Naive B cell (primary cell): ENCODE results near the gene ANO9. TPM values are rescaled to one million over a fixed set of nuclear protein-coding genes. Genes with fewer than 3 reads are reported as not detected.

Experiments used
- ATAC-seq, 2 donors: fragments of 150-1000 bp; cut with Tn5 transposase; 2 replicates each; pipeline ENCODE4 v1.10.0; 2021; ENCODE audit warnings: low read depth in 2 of 2, mild to moderate bottlenecking in 2 of 2, moderate library complexity in 2 of 2
- DNase-seq: peaks from one replicate; pipeline ENCODE4 v3.0.0; 2022
- H3K27ac Mint-ChIP-seq, 6 donors: one replicate each; pipeline ENCODE4 v1.8.0; 2020 to 2022; ENCODE audit warnings: mild to moderate bottlenecking in 6 of 6, mixed read lengths in 6 of 6, moderate library complexity in 5 of 6, inconsistent platforms in 2 of 6
- H3K27me3 Mint-ChIP-seq, 3 donors: one replicate each; pipeline ENCODE4 v1.8.0; 2021 to 2022; ENCODE audit warnings: mixed read lengths in 3 of 3, mild to moderate bottlenecking in 1 of 3
- H3K36me3 Mint-ChIP-seq, 2 donors: one replicate each; pipeline ENCODE4 v1.8.0; 2020 to 2022; ENCODE audit warnings: mixed read lengths in 2 of 2, inconsistent platforms in 1 of 2, mild to moderate bottlenecking in 1 of 2
- H3K4me1 Mint-ChIP-seq, 3 donors: one replicate each; pipeline ENCODE4 v1.8.0; 2020 to 2022; ENCODE audit warnings: mixed read lengths in 3 of 3, inconsistent platforms in 1 of 3, mild to moderate bottlenecking in 1 of 3, moderate library complexity in 1 of 3
- H3K4me3 Mint-ChIP-seq, 8 donors: one replicate each; pipeline ENCODE4 v1.8.0; 2020 to 2022; ENCODE audit warnings: mild to moderate bottlenecking in 8 of 8, mixed read lengths in 8 of 8, moderate library complexity in 8 of 8, inconsistent platforms in 2 of 8
- H3K9me3 Mint-ChIP-seq, 7 donors: one replicate each; pipeline ENCODE4 v1.8.0; 2020 to 2022; ENCODE audit warnings: mixed read lengths in 7 of 7, mild to moderate bottlenecking in 5 of 7, inconsistent platforms in 2 of 7, moderate library complexity in 1 of 7
- polyA plus RNA-seq, 6 donors: library from polyadenylated mRNA; unstranded; fragments of 300-500 nt; fragmentation: Illumina TruSeq; gene quantifications; one replicate each; pipeline ENCODE4 v1.2.3, GENCODE V29; 2021; ENCODE audit warnings: low read depth in 6 of 6

The ANO9 gene
- polyA plus RNA-seq, 6 donors from 2014 or later, result 1.9 to 4.5 (median 3.4) TPM; not detected in 1

- no peak for ATAC-seq
These were observed 26.2 kb upstream of the ANO9 start for GRCh38 chr11:468036-468435.

GRCh38 chr11:465896-466530, 24.2 kb upstream of the ANO9 start:
- Mint-ChIP-seq H3K27me3 (no peaks in the 10 kb centered on the region), H3K27ac (peak overlapping the region in 1 of 6 donors; percentile 10), H3K4me1 (peaks cover 8 to 12% (median 10%) of the 10 kb centered on the region in 3 donors), H3K4me3 (peak overlapping the region in 2 of 8 donors; percentile 22 to 44), H3K36me3 (no peaks in the 10 kb centered on the region), H3K9me3 (no peaks in the 10 kb centered on the region)
- ATAC-seq, result no peak
- DNase-seq, result no peak

More at GRCh38 chr11:468036-468435, 26.2 kb upstream of the ANO9 start:
- no peak for DNase-seq
- Mint-ChIP-seq H3K27me3 (no peaks in the 10 kb centered on the region), H3K27ac (peak overlapping the region in 1 of 6 donors; percentile 39), H3K9me3 (no peaks in the 10 kb centered on the region), H3K4me1 (peaks cover 8 to 12% (median 10%) of the 10 kb centered on the region in 3 donors), H3K36me3 (no peaks in the 10 kb centered on the region), H3K4me3 (no peak overlapping the region)

- Mint-ChIP-seq H3K27me3 (no peaks in the 10 kb centered on the region), H3K4me3 (no peak overlapping the region), H3K36me3 (no peaks in the 10 kb centered on the region), H3K4me1 (peaks cover 8 to 12% (median 10%) of the 10 kb centered on the region in 3 donors), H3K27ac (no peak overlapping the region), H3K9me3 (no peaks in the 10 kb centered on the region)
- ATAC-seq (no peak), DNase-seq (no peak)
These were observed 22.5 kb upstream of the ANO9 start for GRCh38 chr11:464316-464715.

GRCh38 chr11:462107-462890, 20.5 kb upstream of the ANO9 start:
- no peak overlapping the region for H3K4me3 Mint-ChIP-seq
- no peaks in the 10 kb centered on the region for H3K36me3 Mint-ChIP-seq
- H3K9me3 Mint-ChIP-seq, result no peaks in the 10 kb centered on the region
- DNase-seq (no peak), ATAC-seq (no peak)
- no peaks in the 10 kb centered on the region for H3K27me3 Mint-ChIP-seq
- H3K27ac Mint-ChIP-seq, result no peak overlapping the region
- H3K4me1 Mint-ChIP-seq, result peaks cover 11 to 17% (median 17%) of the 10 kb centered on the region in 3 donors

- H3K4me3 Mint-ChIP-seq, result no peak overlapping the region
- no peak overlapping the region for H3K27ac Mint-ChIP-seq
- no peaks in the 10 kb centered on the region for H3K36me3 Mint-ChIP-seq
- H3K9me3 Mint-ChIP-seq, result no peaks in the 10 kb centered on the region
- H3K4me1 Mint-ChIP-seq, result peaks cover 18 to 21% (median 18%) of the 10 kb centered on the region in 3 donors
- no peak for ATAC-seq
- DNase-seq, result no peak
- no peaks in the 10 kb centered on the region for H3K27me3 Mint-ChIP-seq
These were observed 19.8 kb upstream of the ANO9 start for GRCh38 chr11:461626-462025.

- no peaks in the 10 kb centered on the region for H3K36me3 Mint-ChIP-seq
- no peak overlapping the region for H3K4me3 Mint-ChIP-seq
- peak overlapping the region in 1 of 6 donors; percentile 83 for H3K27ac Mint-ChIP-seq
- ATAC-seq (no peak), DNase-seq (no peak)
- H3K4me1 Mint-ChIP-seq, result peaks cover 10 to 20% (median 18%) of the 10 kb centered on the region in 3 donors
- no peaks in the 10 kb centered on the region for H3K9me3 Mint-ChIP-seq
- no peaks in the 10 kb centered on the region for H3K27me3 Mint-ChIP-seq
These were observed 18.8 kb upstream of the ANO9 start for GRCh38 chr11:460331-461199.

GRCh38 chr11:459511-460220, 17.9 kb upstream of the ANO9 start:
- peak overlapping the region in 1 of 8 donors; percentile 25 for H3K4me3 Mint-ChIP-seq
- H3K27ac Mint-ChIP-seq, result peak overlapping the region in 1 of 6 donors; percentile 53
- H3K9me3 Mint-ChIP-seq, result no peaks in the 10 kb centered on the region
- H3K36me3 Mint-ChIP-seq, result no peaks in the 10 kb centered on the region
- H3K27me3 Mint-ChIP-seq, result no peaks in the 10 kb centered on the region
- DNase-seq, result no peak
- ATAC-seq, result no peak
- peaks cover 10 to 23% (median 23%) of the 10 kb centered on the region in 3 donors for H3K4me1 Mint-ChIP-seq

GRCh38 chr11:457111-457760, 15.4 kb upstream of the ANO9 start:
- Mint-ChIP-seq H3K9me3 (no peaks in the 10 kb centered on the region), H3K36me3 (no peaks in the 10 kb centered on the region), H3K4me1 (peaks cover 18 to 36% (median 34%) of the 10 kb centered on the region in 3 donors), H3K27me3 (no peaks in the 10 kb centered on the region), H3K27ac (peak overlapping the region in 5 of 6 donors; percentile 56 to 83 (median 67)), H3K4me3 (peak overlapping the region in 7 of 8 donors; percentile 12 to 76 (median 34))
- peak in 1 of 2 donors; percentile 49 for ATAC-seq
- no peak for DNase-seq

GRCh38 chr11:456533-456932, 14.7 kb upstream of the ANO9 start:
- Mint-ChIP-seq H3K27me3 (no peaks in the 10 kb centered on the region), H3K4me3 (peak overlapping the region in 3 of 8 donors; percentile 25 to 59 (median 57)), H3K27ac (peak overlapping the region in 3 of 6 donors; percentile 52 to 70 (median 63)), H3K36me3 (no peaks in the 10 kb centered on the region), H3K9me3 (no peaks in the 10 kb centered on the region), H3K4me1 (peaks cover 25 to 40% (median 39%) of the 10 kb centered on the region in 3 donors)
- DNase-seq, result no peak
- ATAC-seq, result peak; percentile 43 to 71

GRCh38 chr11:455566-456147, 13.8 kb upstream of the ANO9 start:
- no peaks in the 10 kb centered on the region for H3K9me3 Mint-ChIP-seq
- peaks cover 34 to 48% (median 47%) of the 10 kb centered on the region in 3 donors for H3K4me1 Mint-ChIP-seq
- H3K27me3 Mint-ChIP-seq, result no peaks in the 10 kb centered on the region
- H3K36me3 Mint-ChIP-seq, result peaks cover 0 to 6% of the 10 kb centered on the region in 2 donors
- DNase-seq (no peak), ATAC-seq (no peak)
- peak overlapping the region in 2 of 6 donors; percentile 44 to 63 for H3K27ac Mint-ChIP-seq
- peak overlapping the region in 1 of 8 donors; percentile 59 for H3K4me3 Mint-ChIP-seq

- no peak for ATAC-seq
- Mint-ChIP-seq H3K4me3 (peak overlapping the region in 1 of 8 donors; percentile 59), H3K27me3 (no peaks in the 10 kb centered on the region), H3K27ac (peak overlapping the region in 3 of 6 donors; percentile 24 to 42 (median 33)), H3K4me1 (peaks cover 35 to 49% (median 48%) of the 10 kb centered on the region in 3 donors), H3K9me3 (no peaks in the 10 kb centered on the region), H3K36me3 (peaks cover 0 to 8% of the 10 kb centered on the region in 2 donors)
- no peak for DNase-seq
These were observed 13.2 kb upstream of the ANO9 start for GRCh38 chr11:454801-455565.
